PC-3 (cell line): ENCODE results near the gene UBAC1. TPM values are rescaled to one million over a fixed set of nuclear protein-coding genes. Genes with fewer than 3 reads are reported as not detected.

Source experiments
- ATAC-seq: fragments of 200-7000 bp; cut with Tn5 transposase; 2 replicates; pipeline ENCODE4 v1.9.1; 2020; ENCODE audit warnings: mild to moderate bottlenecking, moderate library complexity
- BruUV-seq: library from RNA; stranded (reverse); fragments of 400-500 nt; replicated peaks from 2 replicates; lab custom pipeline; 2021; lab: Mats Ljungman, UMichigan
- CTCF ChIA-PET: fragments of 300-600 bp; sonication (Branson Sonifier 250); formaldehyde crosslinking; loops from one replicate; lab custom pipeline; 2022; ENCODE audit warnings: antibody characterized with exemption; lab: Charles Lee
- POLR2A ChIA-PET: fragments of 300-600 bp; sonication (Branson Sonifier 250); formaldehyde crosslinking; loops from one replicate; lab custom pipeline; 2022; ENCODE audit warnings: antibody characterized with exemption; ENCODE audit not compliant: unreplicated experiment; lab: Charles Lee
- DNase-seq: peaks from one replicate; pipeline ENCODE4 v3.0.0-alpha.2; 2015
- H2AFZ ChIP-seq: fragments of 300-600 bp; sonication (generic); 2 replicates; pipeline ENCODE4 v1.6.0; 2016; ENCODE audit warnings: antibody characterized with exemption, low read length
- H3F3A ChIP-seq: fragments of 300-600 bp; sonication (generic); one replicate; pipeline ENCODE4 v1.6.0; 2017; ENCODE audit warnings: antibody characterized with exemption, low read length, control low read depth, mild to moderate bottlenecking; ENCODE audit not compliant: unreplicated experiment
- H3K27ac ChIP-seq: fragments of 300-600 bp; sonication (generic); 2 replicates; pipeline ENCODE4 v1.5.1; 2016; ENCODE audit warnings: mild to moderate bottlenecking, low read length
- H3K27me3 ChIP-seq: fragments of 300-600 bp; sonication (generic); 2 replicates; pipeline ENCODE4 v1.6.1; 2016; ENCODE audit warnings: low read length, mixed read lengths
- H3K36me3 ChIP-seq: fragments of 300-600 bp; sonication (generic); 2 replicates; pipeline ENCODE4 v1.6.1; 2016; ENCODE audit warnings: low read depth, mixed run types, low read length, mixed read lengths
- H3K4me1 ChIP-seq: fragments of 300-600 bp; sonication (generic); 2 replicates; pipeline ENCODE4 v1.5.1; 2016; ENCODE audit warnings: low read length; ENCODE audit not compliant: insufficient read depth
- H3K4me2 ChIP-seq: fragments of 300-600 bp; sonication (generic); 2 replicates; pipeline ENCODE4 v1.6.0; 2016; ENCODE audit warnings: low read length
- H3K4me3 ChIP-seq: fragments of 300-600 bp; sonication (generic); 2 replicates; pipeline ENCODE4 v1.5.1; 2016; ENCODE audit warnings: mild to moderate bottlenecking, low read length, mixed read lengths
- H3K79me2 ChIP-seq: fragments of 300-600 bp; sonication (generic); 2 replicates; pipeline ENCODE4 v1.6.1; 2017; ENCODE audit warnings: low read length, mixed read lengths
- H3K9ac ChIP-seq: fragments of 300-600 bp; sonication (generic); 2 replicates; pipeline ENCODE4 v1.6.0; 2016; ENCODE audit warnings: mild to moderate bottlenecking, low read length
- H3K9me2 ChIP-seq: fragments of 300-600 bp; sonication (generic); replicated peaks from 2 replicates; pipeline ENCODE4 v1.6.1; 2016; ENCODE audit warnings: mixed run types, low read length, mixed read lengths
- H3K9me3 ChIP-seq: fragments of 300-600 bp; sonication (generic); 2 replicates; pipeline ENCODE4 v1.6.1; 2016; ENCODE audit warnings: low read length, mixed read lengths
- H4K20me1 ChIP-seq: fragments of 300-600 bp; sonication (generic); 2 replicates; pipeline ENCODE4 v1.6.1; 2016; ENCODE audit warnings: low read length, mixed read lengths
- EZH2 ChIP-seq: fragments of 300-600 bp; sonication (generic); IDR thresholded peaks from one replicate; pipeline ENCODE4 v1.6.1; 2017; ENCODE audit warnings: antibody characterized with exemption, mild to moderate bottlenecking, low read length; ENCODE audit not compliant: unreplicated experiment
- EZH2phosphoT487 ChIP-seq: fragments of 300-600 bp; sonication (generic); IDR thresholded peaks from 2 replicates; pipeline ENCODE4 v1.6.1; 2018; ENCODE audit warnings: mild to moderate bottlenecking, antibody characterized with exemption, low read length, borderline replicate concordance
- intact Hi-C: fragments of 100-400 bp; cut with micrococcal nuclease; formaldehyde crosslinking; loops from 2 replicates; pipeline ENCODE4 v1.9.0; 2023
- total RNA-seq: library from RNA; depleted of rRNA; stranded (reverse); fragments of >200 nt; gene quantifications from 2 replicates; pipeline ENCODE4 v1.2.3, GENCODE V29; 2014
- TF ChIP-seq, protein P1 (sequence below): fragments of 300-600 bp; sonication (generic); conservative IDR thresholded peaks from 2 replicates; pipeline ENCODE4 v1.5.1; 2017; ENCODE audit warnings: antibody characterized with exemption, low read depth, mild to moderate bottlenecking, low read length

The UBAC1 gene
- total RNA-seq, 1 experiment from 2014 or later: 77.3 TPM

DNA sequence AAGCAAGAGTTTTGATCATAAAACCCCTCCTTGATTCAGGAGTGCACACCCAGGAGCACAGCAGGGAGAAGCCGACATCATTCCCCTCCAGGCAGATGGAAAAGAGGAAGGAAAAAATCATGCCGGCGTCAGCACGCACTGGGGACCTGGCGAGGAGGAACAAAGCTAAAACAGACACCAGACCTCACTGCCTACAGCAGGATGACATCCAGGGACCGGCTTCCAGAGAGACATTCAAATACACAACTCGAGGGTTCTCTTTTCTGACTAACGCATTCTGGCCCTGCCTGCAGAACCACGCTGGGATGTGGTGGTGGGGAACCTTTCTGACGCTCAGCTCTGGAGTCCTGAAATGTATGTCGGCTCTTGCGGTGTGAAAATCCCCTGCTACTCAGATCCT is 2.7 kb downstream of the UBAC1 start:
- TF ChIP-seq EZH2 (no peak), EZH2phosphoT487 (no peak)
- TF ChIP-seq, protein P1, sequence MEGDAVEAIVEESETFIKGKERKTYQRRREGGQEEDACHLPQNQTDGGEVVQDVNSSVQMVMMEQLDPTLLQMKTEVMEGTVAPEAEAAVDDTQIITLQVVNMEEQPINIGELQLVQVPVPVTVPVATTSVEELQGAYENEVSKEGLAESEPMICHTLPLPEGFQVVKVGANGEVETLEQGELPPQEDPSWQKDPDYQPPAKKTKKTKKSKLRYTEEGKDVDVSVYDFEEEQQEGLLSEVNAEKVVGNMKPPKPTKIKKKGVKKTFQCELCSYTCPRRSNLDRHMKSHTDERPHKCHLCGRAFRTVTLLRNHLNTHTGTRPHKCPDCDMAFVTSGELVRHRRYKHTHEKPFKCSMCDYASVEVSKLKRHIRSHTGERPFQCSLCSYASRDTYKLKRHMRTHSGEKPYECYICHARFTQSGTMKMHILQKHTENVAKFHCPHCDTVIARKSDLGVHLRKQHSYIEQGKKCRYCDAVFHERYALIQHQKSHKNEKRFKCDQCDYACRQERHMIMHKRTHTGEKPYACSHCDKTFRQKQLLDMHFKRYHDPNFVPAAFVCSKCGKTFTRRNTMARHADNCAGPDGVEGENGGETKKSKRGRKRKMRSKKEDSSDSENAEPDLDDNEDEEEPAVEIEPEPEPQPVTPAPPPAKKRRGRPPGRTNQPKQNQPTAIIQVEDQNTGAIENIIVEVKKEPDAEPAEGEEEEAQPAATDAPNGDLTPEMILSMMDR: no peak
- Histone ChIP-seq H3K79me2 (peaks cover 56% of the 10 kb centered on the region), H2AFZ (no peak overlapping the region), H3K36me3 (no peaks in the 10 kb centered on the region; the same call in 1 of the 2 replicates), H3K9me3 (no peaks in the 10 kb centered on the region), H3K27ac (no peak overlapping the region), H4K20me1 (peaks cover 7% of the 10 kb centered on the region; the same call in 1 of the 2 replicates), H3K9ac (no peak overlapping the region), H3F3A (no peaks in the 10 kb centered on the region), H3K9me2 (no peaks in the 10 kb centered on the region), H3K4me3 (no peak overlapping the region), H3K4me1 (peaks cover 10% of the 10 kb centered on the region), H3K27me3 (no peaks in the 10 kb centered on the region), H3K4me2 (no peak overlapping the region)
- no TSS peak for BruUV-seq
- DNase-seq (no peak), ATAC-seq (no peak)
- ChIA-PET CTCF (no interaction called here), POLR2A (no interaction called here)
- intact Hi-C loops: no loop called here

DNA sequence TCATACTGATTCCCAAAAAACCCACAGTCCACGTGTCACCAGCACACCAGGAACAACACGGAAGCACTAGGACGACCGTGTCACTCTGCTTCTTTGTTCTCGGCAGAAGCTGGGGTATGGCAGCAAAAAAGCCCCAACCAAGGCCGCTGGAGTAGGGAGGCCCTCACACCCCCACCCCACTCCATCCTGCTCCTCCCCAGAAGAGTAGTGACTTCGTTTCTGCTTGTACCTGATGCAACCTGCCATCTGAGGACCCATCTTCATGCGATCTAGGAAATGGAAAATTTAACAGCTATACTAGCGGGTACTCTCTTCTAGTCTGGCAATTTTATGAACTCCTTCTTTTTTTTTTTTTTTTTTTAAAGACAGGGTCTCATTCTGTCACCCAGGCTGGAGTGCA is 3.7 kb downstream of the UBAC1 start:
- CTCF ChIA-PET: no interaction called here
- H3K4me2 ChIP-seq: no peak overlapping the region
- DNase-seq (no peak), ATAC-seq (no peak)
- H3K27me3 ChIP-seq: no peaks in the 10 kb centered on the region
- H3K9me3 ChIP-seq: no peaks in the 10 kb centered on the region
- H3K79me2 ChIP-seq: peaks cover 56% of the 10 kb centered on the region
- peaks cover 7% of the 10 kb centered on the region; the same call in 1 of the 2 replicates for H4K20me1 ChIP-seq
- H3F3A ChIP-seq: peaks cover under 1% of the 10 kb centered on the region
- H3K9ac ChIP-seq: no peak overlapping the region
- no peak overlapping the region for H3K27ac ChIP-seq
- intact Hi-C loops: no loop called here
- TF ChIP-seq, protein P1: no peak
- TF ChIP-seq EZH2phosphoT487 (no peak), EZH2 (no peak)
- no peak overlapping the region for H3K4me3 ChIP-seq
- peaks cover 16% of the 10 kb centered on the region for H3K4me1 ChIP-seq
- POLR2A ChIA-PET: no interaction called here
- H3K9me2 ChIP-seq: no peaks in the 10 kb centered on the region
- no peak overlapping the region for H2AFZ ChIP-seq
- H3K36me3 ChIP-seq: no peaks in the 10 kb centered on the region; the same call in 1 of the 2 replicates
- BruUV-seq: no TSS peak

DNA sequence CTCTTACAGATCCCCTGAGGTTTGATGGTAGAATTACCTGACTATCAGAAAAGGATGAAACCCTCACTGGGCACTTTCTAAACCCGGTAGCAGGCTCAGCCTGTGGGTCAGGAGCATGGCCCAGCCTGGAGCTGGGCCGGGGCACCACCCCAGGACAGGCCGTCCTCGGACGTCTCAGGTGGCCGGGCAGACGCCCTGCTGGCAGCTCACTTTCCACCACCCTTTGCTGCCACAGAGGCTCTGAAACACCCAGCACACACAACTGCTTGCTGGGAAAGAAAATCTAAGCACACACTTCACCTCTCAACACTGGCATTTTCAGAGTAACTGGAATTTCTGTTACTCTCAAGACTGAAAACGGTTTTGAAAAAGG is 4.4 kb downstream of the UBAC1 start:
- H4K20me1 ChIP-seq: peaks cover 7% of the 10 kb centered on the region; the same call in 1 of the 2 replicates
- POLR2A ChIA-PET: no interaction called here

More for the DNA sequence above, 4.4 kb downstream of the UBAC1 start:
- peaks cover 56% of the 10 kb centered on the region for H3K79me2 ChIP-seq
- BruUV-seq: no TSS peak
- H3K4me2 ChIP-seq: no peak overlapping the region
- H3F3A ChIP-seq: peaks cover 5% of the 10 kb centered on the region
- intact Hi-C loops: no loop called here
- no peak overlapping the region for H3K9ac ChIP-seq
- H3K9me2 ChIP-seq: no peaks in the 10 kb centered on the region
- H3K4me3 ChIP-seq: no peak overlapping the region
- no peaks in the 10 kb centered on the region for H3K27me3 ChIP-seq
- no peak overlapping the region for H2AFZ ChIP-seq
- CTCF ChIA-PET: no interaction called here
- no peaks in the 10 kb centered on the region; the same call in 1 of the 2 replicates for H3K36me3 ChIP-seq
- TF ChIP-seq EZH2 (no peak), EZH2phosphoT487 (no peak)
- TF ChIP-seq, protein P1: no peak
- no peak overlapping the region for H3K27ac ChIP-seq
- peaks cover 16% of the 10 kb centered on the region for H3K4me1 ChIP-seq
- no peak for DNase-seq
- no peaks in the 10 kb centered on the region for H3K9me3 ChIP-seq
- no peak for ATAC-seq
